ENCODE results near the gene HSPB6.
"Not testable (repeated sequence)": the region's sequence is repeated elsewhere in the genome, so short reads cannot be mapped to it uniquely, and the experiment has no call there.

The HSPB6 gene

DNA sequence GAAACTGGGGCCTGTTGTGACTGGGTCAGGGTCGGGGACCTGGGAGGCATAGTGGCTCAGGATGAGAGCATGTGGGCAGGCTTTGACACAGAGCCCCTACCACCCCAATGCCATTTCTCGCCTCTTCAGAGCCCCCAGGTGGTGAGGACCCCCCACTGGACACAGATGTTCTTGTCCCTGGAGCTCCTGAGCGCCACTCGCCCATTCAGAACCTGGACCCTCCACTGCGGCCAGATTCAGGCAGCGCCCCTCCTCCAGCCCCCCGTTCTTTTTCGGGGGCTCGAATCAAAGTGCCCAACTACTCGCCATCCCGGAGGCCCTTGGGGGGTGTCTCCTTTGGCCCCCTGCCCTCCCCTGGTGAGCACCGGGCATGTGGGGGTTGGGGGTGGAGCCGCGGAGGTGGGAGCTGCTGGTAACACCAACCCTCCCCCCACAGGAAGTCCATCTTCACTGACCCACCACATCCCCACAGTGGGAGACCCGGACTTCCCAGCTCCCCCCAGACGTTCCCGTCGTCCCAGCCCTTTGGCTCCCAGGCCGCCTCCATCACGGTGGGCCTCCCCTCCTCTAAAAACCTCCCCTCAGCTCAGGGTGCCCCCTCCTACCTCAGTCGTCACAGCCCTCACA lies 24.9 kb downstream of the HSPB6 start:
- no peak for DNase-seq (ENCODE audit: low read depth)

DNA sequence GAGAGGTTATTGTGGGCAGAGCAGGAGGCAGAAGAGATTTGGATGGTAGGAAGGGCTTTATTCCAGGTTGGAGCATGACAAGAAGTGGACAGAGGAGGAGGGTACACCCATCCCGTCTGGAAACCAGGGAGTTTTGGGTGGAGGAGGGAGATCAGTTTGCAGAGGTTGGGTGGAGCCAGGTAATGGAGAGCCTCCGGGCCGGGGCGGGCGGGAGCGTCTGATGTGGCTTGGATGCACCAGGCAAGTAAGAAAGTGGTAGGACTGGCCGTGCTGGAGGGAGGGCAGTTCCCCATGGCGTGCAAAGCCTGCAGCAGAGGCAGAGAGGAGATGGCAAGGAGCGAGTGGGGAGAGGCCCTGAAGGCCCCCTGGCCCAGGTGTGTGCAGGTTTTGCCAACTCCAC lies 25.5 kb downstream of the HSPB6 start:
- no peak for DNase-seq (ENCODE audit: low read depth)

DNA sequence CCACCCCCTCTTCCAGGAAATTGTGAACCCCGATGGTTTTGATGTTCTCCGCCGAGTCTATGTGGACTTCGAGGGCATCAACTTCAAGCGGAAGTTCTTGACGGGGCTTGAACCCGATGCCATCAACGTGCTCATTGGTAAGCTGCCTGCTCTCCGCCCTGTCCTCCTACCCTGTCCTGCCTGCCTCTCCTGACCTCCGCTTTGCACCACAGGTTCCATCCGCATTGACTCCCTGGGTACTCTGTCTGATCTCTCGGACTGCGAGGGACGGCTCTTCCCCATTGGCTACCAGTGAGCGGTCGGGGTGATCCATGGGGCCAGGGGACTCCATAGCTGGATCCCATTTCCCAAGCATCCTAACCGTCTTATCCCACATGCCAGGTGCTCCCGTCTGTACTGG lies 26.5 kb downstream of the HSPB6 start:
- DNase-seq (ENCODE audit: low read depth) = no peak

DNA sequence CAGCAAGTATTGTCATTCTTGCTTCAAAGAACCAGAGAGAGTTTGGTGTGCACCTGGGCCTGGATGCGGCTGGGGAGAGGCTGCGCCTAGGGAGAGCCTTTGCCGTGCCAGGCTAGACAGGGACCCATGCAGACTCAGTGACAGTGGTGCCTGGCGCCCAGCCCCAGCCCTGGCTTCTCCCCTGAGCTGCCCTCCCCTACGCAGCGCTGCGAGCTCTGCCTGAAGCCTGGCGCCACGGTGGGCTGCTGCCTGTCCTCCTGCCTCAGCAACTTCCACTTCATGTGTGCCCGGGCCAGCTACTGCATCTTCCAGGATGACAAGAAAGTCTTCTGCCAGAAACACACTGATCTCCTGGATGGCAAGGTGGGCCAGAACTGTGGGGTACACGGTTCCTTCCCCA lies 27.1 kb downstream of the HSPB6 start:
- no peak for DNase-seq (ENCODE audit: low read depth)

DNA sequence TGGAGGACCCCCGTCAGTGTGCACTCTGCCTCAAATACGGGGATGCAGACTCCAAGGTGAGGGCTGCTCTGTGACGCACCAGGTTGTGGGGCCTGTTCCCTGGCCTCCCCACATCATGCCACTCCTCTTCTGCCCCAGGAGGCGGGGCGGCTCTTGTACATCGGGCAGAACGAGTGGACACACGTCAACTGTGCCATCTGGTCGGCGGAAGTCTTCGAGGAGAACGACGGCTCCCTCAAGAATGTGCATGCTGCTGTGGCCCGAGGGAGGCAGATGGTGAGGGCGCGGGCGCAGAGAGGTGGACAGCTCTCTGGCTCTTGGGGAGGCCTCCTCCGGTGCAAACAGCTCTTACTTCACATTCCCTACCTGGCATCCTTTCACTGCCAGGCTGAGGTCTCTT lies 27.8 kb downstream of the HSPB6 start:
- DNase-seq (ENCODE audit: low read depth) = no peak

DNA sequence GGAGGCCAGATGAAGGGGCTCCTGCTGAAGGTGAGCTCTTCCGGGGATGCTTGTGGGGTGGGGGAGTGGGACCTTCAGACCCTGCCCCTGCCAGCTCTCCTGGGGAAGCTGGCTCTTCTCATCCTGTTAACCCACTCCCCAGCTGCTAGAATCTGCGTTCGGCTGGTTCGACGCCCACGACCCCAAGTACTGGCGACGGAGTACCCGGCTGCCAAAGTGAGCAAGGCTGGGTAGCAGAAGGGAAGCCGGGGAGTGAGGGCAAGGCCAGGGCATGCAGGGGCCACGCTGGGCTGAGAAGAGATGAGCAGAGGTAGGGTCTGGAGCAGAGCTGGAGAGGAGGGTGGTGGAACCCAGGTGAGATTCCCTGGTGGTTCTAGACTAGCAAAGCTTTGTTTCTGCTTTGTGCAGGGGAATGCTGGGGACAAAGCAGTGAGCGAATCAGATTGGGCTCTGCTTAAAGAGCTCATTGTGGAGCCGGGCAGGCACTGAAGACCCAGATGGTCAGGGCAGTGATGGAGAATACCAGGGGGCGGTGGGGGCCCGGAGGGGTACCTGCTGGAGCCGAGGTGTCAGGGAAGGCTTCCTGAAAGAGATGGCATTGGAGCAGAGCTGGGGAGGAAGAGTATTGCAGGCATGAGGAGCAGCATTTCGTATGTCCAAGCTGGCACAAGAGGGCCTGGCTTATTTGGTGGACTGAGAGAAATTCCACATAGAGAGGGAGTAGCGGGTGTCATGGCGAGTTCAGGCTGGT lies 28.7 kb downstream of the HSPB6 start:
- no peak for DNase-seq (ENCODE audit: low read depth)

DNA sequence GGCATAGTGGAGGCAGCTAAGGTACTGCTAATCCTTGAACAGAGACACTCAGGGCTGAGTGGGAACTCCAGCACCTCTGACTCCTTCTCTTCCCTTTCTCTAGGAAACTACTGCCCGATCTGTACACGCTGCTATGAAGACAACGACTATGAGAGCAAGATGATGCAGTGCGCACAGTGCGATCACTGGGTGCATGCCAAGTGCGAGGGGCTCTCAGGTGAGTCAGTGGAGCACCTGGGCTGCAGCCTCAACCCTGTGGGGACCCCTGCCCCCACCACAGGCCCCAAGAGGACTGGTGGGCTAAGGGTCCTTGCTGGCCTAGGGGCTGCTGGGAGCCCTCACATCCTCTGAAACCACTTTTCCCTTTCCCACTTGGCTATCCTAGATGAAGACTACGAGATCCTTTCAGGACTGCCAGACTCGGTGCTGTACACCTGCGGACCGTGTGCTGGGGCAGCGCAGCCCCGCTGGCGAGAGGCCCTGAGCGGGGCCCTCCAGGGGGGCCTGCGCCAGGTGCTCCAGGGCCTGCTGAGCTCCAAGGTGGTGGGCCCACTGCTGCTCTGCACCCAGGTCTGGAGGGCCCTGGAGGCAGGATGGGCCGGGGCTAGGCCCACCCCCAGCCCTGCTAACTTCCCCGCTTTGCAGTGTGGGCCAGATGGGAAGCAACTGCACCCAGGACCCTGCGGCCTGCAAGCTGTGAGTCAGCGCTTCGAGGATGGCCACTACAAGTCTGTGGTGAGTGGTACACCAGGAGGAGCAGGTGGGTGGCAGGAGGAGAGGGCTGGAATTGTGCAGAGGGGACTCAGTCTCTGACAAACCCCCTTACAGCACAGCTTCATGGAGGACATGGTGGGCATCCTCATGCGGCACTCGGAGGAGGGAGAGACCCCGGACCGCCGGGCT lies 29.5 kb downstream of the HSPB6 start:
- no peak for DNase-seq (ENCODE audit: low read depth)

DNA sequence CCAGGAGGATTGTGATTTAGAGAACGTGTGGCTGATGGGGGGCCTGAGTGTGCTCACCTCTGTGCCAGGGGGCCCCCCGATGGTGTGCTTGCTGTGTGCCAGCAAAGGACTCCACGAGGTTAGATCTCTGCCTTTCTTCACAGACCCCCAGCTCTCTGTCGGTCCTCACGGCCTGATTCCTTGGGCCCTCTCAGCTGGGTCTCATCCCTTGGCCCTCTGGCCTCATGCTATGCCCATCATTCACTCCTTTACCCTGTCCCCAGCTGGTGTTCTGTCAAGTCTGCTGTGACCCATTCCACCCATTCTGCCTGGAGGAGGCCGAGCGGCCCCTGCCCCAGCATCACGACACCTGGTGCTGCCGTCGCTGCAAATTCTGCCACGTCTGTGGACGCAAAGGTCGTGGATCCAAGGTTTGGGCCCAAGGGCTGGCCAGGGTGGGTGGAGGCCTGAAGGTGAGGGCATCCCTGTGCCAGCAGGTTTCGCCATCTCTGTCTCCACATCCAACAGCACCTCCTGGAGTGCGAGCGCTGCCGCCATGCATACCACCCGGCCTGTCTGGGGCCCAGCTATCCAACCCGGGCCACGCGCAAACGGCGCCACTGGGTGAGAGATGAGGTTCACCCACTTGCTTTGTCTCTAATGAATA lies 31.5 kb downstream of the HSPB6 start:
- no peak for DNase-seq (ENCODE audit: low read depth)

DNA sequence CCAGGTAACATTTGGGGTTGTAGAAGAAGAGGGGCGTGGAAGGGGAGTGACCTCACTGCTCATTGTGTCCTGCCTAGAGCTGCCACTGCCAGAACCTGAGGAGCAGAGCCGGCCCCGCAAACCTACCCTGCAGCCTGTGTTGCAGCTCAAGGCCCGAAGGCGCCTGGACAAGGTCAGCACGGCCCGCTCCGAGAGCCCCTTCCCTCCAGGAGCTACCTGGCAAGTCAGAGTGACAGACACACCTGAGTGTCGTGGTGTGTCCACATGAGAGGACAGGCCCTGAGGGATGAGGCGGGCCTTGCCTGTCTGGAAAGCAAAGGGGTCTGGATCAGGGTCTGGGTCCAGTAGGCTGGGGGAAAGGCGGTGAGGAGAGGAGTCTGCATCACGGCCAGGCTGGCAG lies 32.3 kb downstream of the HSPB6 start:
- DNase-seq (ENCODE audit: low read depth) = no peak

DNA sequence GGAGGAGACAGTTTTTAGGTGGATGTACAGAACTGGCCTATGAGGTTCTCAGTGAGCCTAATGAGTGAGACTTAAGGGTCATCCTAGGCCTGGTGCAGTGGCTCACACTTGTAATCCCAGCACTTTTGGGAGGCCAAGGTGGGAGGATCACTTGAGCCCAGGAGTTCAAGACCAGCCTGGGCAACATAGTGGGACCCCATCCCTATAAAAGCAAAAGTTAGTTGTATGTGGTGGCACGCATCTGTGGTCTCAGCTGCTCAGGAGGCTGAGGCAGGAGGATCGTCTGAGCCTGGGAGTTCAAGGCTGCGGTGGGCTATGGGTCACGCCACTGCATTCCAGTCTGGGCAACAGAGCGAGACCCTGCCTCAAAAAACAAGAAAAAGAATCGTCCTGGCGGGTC lies 32.7 kb downstream of the HSPB6 start:
- DNase-seq (ENCODE audit: low read depth) = not testable (repeated sequence)

DNA sequence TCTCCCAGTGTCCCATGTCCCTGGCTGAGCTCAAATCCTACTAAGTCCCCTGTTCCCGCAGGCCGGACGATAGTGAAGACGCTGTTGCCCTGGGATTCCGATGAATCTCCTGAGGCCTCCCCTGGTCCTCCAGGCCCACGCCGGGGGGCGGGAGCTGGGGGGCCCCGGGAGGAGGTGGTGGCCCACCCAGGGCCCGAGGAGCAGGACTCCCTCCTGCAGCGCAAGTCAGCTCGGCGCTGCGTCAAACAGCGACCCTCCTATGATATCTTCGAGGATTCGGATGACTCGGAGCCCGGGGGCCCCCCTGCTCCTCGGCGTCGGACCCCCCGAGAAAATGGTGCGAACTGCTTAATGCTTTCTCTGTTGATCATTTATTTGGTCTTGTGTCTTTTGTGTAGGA lies 33.2 kb downstream of the HSPB6 start:
- DNase-seq (ENCODE audit: low read depth) = no peak

DNA sequence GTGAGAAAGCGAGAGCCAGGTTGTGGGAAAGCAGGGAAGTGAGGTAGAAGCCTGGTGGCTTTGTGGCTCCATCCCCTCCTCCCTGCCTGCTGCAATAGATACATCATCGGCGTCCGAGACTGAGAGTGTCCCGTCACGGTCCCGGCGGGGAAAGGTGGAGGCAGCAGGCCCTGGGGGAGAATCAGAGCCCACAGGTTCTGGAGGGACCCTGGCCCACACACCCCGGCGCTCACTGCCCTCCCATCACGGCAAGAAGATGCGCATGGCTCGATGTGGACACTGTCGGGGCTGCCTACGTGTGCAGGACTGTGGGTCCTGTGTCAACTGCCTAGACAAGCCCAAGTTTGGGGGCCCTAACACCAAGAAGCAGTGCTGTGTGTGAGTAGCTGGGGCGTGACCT lies 33.9 kb downstream of the HSPB6 start:
- DNase-seq (ENCODE audit: low read depth) = no peak

DNA sequence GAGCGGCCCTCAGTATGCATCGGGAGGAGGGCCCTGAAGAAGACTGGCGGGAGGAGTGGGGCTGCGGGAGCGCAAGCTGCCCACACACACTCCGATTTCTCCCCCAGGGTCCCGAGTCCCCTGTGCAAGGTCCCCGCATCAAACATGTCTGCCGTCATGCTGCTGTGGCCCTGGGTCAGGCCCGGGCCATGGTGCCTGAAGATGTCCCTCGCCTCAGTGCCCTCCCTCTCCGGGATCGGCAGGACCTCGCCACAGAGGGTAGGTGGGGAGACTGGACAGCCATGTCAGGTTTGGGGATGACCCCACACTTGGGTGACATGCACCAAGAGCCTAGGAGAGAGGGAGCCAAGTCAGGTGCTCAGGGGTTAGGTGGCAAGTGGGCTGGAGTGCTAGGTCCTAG lies 34.4 kb downstream of the HSPB6 start:
- DNase-seq (ENCODE audit: low read depth) = no peak

DNA sequence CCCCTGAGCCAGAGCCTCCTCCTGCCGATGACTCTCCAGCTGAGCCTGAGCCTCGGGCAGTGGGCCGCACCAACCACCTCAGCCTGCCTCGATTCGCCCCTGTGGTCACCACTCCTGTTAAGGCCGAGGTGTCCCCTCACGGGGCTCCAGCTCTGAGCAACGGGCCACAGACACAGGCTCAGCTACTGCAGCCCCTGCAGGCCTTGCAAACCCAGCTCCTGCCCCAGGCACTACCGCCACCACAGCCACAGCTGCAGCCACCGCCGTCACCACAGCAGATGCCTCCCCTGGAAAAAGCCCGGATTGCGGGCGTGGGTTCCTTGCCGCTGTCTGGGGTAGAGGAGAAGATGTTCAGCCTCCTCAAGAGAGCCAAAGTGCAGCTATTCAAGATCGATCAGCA lies 35.5 kb downstream of the HSPB6 start:
- no peak for DNase-seq (ENCODE audit: low read depth)

DNA sequence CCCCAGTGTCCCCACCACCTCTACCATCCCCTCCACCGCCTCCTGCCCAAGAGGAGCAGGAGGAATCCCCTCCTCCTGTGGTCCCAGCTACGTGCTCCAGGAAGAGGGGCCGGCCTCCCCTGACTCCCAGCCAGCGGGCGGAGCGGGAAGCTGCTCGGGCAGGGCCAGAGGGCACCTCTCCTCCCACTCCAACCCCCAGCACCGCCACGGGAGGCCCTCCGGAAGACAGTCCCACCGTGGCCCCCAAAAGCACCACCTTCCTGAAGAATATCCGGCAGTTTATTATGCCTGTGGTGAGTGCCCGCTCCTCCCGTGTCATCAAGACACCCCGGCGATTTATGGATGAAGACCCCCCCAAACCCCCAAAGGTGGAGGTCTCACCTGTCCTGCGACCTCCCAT lies 36.2 kb downstream of the HSPB6 start:
- no peak for DNase-seq (ENCODE audit: low read depth)

DNA sequence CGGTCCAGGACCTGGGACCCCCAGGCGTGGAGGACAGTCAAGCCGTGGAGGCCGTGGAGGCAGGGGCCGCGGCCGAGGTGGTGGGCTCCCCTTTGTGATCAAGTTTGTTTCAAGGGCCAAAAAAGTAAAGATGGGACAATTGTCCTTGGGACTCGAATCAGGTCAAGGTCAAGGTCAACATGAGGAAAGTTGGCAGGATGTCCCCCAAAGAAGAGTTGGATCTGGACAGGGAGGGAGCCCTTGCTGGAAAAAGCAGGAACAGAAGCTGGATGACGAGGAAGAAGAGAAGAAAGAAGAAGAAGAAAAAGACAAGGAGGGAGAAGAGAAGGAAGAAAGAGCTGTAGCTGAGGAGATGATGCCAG lies 36.7 kb downstream of the HSPB6 start:
- DNase-seq (ENCODE audit: low read depth) = no peak

DNA sequence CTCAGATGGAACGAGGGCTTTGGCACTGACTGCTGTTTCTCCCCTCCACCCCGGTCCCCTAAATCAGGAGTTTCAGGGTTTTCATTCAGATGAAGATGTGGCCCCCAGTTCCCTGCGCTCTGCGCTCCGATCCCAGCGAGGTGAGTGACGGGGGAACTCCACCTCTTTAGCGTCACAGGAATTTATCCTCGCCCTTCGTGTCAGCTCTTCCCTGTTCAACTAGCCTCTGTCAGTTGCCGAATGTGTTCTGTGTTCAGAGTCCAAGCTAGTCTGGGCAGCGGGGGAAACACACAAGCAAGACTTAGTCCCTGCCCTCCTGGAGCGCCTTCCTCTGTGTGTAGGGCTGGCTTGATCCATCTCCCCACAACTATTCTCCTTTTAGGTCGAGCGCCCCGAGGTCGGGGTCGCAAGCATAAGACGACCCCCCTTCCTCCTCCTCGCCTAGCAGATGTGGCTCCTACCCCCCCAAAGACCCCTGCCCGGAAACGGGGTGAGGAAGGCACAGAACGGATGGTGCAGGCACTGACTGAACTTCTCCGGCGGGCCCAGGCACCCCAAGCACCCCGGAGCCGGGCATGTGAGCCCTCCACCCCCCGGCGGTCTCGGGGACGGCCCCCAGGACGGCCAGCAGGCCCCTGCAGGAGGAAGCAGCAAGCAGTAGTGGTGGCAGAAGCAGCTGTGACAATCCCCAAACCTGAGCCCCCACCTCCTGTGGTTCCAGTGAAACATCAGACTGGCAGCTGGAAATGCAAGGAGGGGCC lies 37.2 kb downstream of the HSPB6 start:
- DNase-seq (ENCODE audit: low read depth) = no peak

DNA sequence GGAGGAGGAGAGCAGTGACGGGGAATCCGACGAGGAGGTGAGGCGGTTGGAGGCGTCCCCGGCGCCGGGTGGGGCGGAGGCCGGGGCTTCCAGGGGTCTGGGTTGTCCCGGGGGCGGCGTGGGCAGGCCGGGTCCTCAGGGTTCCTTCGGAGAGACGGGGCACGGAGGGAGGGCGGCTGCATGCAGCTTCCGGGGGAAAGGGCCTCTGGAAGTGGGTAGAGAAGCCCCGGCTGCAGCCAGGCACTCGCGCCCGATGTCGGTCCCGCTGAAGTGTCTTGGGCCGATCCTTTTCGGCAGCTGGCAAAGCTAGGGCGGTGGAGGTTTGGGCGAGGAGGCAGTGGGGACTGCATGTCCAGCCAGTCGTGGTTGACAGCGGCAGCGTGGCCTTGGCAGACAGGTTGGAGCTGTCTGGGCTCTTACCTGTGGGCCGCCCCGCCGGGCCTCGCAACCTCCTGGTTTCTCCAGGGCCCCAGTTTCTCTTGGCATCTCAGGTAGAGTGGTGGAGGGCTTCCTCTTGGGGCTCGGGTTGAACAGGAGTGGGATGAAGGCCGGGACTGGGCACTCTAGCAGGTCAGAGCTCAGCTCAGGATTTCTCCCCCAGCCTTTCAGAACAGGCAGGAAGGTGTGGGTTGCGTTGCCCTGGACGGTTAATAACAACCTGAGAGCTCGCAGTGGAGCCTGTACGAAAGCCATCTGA lies 38.3 kb downstream of the HSPB6 start:
- DNase-seq (ENCODE audit: low read depth) = no peak

DNA sequence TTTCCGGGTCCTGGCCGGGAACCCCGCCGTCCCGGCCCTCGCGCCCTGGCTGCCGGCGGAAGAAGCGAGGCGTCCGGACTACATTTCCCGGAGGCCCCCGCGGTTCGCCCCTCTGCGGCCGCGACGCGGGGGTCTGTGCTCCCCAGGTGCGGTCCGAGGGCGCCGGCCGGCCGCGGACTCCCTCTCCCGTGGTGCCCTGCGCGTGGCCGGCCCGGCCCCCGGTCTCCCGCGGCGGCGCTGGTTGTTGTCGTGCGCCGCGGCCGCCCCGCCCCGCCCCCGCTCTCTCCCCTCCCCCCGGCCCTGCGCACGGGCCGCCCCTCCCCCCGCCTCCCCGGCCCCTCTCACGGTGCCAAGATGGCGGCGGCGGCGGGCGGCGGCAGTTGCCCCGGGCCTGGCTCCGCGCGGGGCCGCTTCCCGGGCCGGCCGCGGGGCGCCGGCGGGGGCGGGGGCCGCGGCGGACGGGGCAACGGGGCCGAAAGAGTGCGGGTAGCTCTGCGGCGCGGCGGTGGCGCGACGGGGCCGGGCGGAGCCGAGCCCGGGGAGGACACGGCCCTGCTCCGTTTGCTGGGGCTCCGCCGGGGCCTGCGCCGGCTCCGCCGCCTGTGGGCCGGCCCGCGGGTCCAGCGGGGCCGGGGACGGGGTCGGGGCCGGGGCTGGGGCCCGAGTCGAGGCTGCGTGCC lies 39.0 kb downstream of the HSPB6 start, which contains the start of gene KMT2B:
KMT2B (plus strand) TSS at position 339 of the 680 bp plus-strand sequence; CDS start at position 355, 16 bp downstream.
- no peak for DNase-seq (ENCODE audit: low read depth)

All from stimulated activated CD8-positive, alpha-beta memory T cell treated with anti-CD3 and anti-CD28 coated beads, Interleukin-12 subunit alpha, Interleukin-12 subunit beta, amount 100 ng/mL, for 1 hour (primary cell).